Measurements from ENCODE around the gene COL25A1.

COL25A1 gene

GRCh38 chr4:108821351-108821930 lies 481.0 kb downstream of the COL25A1 start:
- no peaks in the 10 kb centered on the region for H3K27me3 ChIP-seq (ENCODE audit: control insufficient read depth, insufficient read depth, low read length)
- H3K36me3 ChIP-seq (ENCODE audit: control insufficient read depth, insufficient read depth, low read length) = no peaks in the 10 kb centered on the region
- no peaks in the 10 kb centered on the region for H3K4me1 ChIP-seq (ENCODE audit: control insufficient read depth, insufficient read depth, low read length)
- H3K9me3 ChIP-seq (ENCODE audit: control insufficient read depth, low read length) = no peaks in the 10 kb centered on the region
- no peak overlapping the region for H3K9ac ChIP-seq (ENCODE audit: low read length)
- H3K4me3 ChIP-seq (ENCODE audit: low read length) = no peak overlapping the region

- Histone ChIP-seq H3K36me3 (ENCODE audit: control insufficient read depth, insufficient read depth, low read length) (no peaks in the 10 kb centered on the region), H3K27me3 (ENCODE audit: control insufficient read depth, insufficient read depth, low read length) (no peaks in the 10 kb centered on the region), H3K4me1 (ENCODE audit: control insufficient read depth, insufficient read depth, low read length) (no peaks in the 10 kb centered on the region), H3K9ac (ENCODE audit: low read length) (no peak overlapping the region), H3K9me3 (ENCODE audit: control insufficient read depth, low read length) (no peaks in the 10 kb centered on the region), H3K4me3 (ENCODE audit: low read length) (no peak overlapping the region)
Measured at GRCh38 chr4:108820492-108821350, 481.7 kb downstream of the COL25A1 start.

DNA sequence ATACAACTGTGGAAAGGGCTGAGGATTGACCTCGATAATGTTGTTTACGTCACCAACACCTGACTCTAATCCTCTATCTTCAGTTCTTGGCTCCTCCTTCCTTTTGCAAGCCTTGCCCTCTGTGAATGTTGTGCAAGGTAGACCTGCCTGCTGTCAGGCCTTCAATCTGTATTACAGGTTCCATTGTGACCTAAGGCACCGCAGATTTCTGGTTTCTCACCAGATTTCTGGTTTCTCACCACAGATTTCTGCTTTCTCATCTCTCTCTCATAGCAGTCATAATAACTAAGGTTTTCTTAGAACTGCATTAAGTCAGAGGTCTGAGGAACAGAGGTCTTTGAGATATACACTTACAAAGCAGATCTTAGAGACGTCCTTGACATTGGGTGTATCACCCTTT lies 488.1 kb downstream of the COL25A1 start:
- Histone ChIP-seq H3K4me1 (ENCODE audit: control insufficient read depth, insufficient read depth, low read length) (no peaks in the 10 kb centered on the region), H3K4me3 (ENCODE audit: low read length) (no peak overlapping the region), H3K9ac (ENCODE audit: low read length) (no peak overlapping the region), H3K9me3 (ENCODE audit: control insufficient read depth, low read length) (no peaks in the 10 kb centered on the region), H3K36me3 (ENCODE audit: control insufficient read depth, insufficient read depth, low read length) (no peaks in the 10 kb centered on the region), H3K27me3 (ENCODE audit: control insufficient read depth, insufficient read depth, low read length) (no peaks in the 10 kb centered on the region)

- Histone ChIP-seq H3K9ac (ENCODE audit: low read length) (no peak overlapping the region), H3K9me3 (ENCODE audit: control insufficient read depth, low read length) (no peaks in the 10 kb centered on the region), H3K27me3 (ENCODE audit: control insufficient read depth, insufficient read depth, low read length) (no peaks in the 10 kb centered on the region), H3K4me3 (ENCODE audit: low read length) (no peak overlapping the region), H3K36me3 (ENCODE audit: control insufficient read depth, insufficient read depth, low read length) (no peaks in the 10 kb centered on the region), H3K4me1 (ENCODE audit: control insufficient read depth, insufficient read depth, low read length) (no peaks in the 10 kb centered on the region)
Measured at GRCh38 chr4:108813261-108813660, 489.2 kb downstream of the COL25A1 start.

DNA sequence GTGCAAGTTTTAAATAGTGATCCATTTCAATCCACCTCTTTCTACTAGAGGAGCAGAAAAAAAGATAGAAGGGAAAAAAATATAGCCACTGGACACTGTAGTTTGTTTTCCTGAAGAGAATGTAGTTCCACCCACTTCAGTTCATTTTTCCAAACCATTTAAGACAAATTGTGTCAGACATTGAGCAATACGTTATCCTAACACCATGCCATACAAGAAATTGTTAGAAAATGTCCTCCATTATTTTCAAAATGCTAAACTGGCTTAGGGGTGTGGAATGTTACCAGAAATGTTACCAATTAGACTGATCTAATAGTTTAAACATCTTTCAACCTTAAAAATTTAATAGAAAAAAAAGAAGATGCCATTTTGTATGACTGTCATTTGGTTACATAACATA lies 491.0 kb downstream of the COL25A1 start:
- H3K36me3 ChIP-seq (ENCODE audit: control insufficient read depth, insufficient read depth, low read length) = no peaks in the 10 kb centered on the region
- no peaks in the 10 kb centered on the region for H3K4me1 ChIP-seq (ENCODE audit: control insufficient read depth, insufficient read depth, low read length)
- no peaks in the 10 kb centered on the region for H3K27me3 ChIP-seq (ENCODE audit: control insufficient read depth, insufficient read depth, low read length)
- no peak overlapping the region for H3K9ac ChIP-seq (ENCODE audit: low read length)
- H3K9me3 ChIP-seq (ENCODE audit: control insufficient read depth, low read length) = no peaks in the 10 kb centered on the region
- H3K4me3 ChIP-seq (ENCODE audit: low read length) = no peak overlapping the region

- Histone ChIP-seq H3K27me3 (ENCODE audit: control insufficient read depth, insufficient read depth, low read length) (no peaks in the 10 kb centered on the region), H3K36me3 (ENCODE audit: control insufficient read depth, insufficient read depth, low read length) (no peaks in the 10 kb centered on the region), H3K9me3 (ENCODE audit: control insufficient read depth, low read length) (no peaks in the 10 kb centered on the region), H3K9ac (ENCODE audit: low read length) (no peak overlapping the region), H3K4me3 (ENCODE audit: low read length) (no peak overlapping the region), H3K4me1 (ENCODE audit: control insufficient read depth, insufficient read depth, low read length) (no peaks in the 10 kb centered on the region)
Measured at GRCh38 chr4:108810087-108810486, 492.4 kb downstream of the COL25A1 start.

DNA sequence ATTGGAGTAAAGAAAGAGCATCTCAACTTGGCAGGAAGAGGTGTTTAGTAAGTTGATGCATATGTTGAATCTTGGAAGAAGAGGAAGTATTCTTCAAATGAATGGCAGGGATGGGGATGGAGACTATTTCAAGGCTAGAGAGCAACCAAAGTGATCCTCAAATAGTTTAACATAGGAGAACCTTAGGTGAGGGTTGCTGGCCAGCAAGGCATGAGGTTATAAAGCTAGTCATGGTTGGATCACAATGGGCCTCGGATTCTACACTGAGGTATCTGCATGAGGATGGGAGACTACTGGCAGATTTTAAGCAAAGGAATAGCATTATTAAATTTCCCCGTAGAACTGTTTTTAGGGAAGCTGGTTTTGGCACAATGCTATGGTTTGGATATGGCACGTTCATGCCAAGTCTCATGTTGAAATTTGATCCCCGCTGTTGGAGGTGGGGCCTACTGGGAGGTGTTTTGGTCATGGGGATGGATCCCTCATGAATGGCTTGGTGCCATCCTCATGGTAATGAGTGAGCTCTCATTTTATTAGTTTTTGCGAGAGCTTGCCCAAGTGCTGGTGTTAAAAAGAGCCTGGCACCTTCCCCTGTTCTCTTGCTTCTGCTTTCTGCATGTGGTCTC lies 497.7 kb downstream of the COL25A1 start:
- Histone ChIP-seq H3K36me3 (ENCODE audit: control insufficient read depth, insufficient read depth, low read length) (no peaks in the 10 kb centered on the region), H3K9me3 (ENCODE audit: control insufficient read depth, low read length) (no peaks in the 10 kb centered on the region), H3K4me1 (ENCODE audit: control insufficient read depth, insufficient read depth, low read length) (no peaks in the 10 kb centered on the region), H3K27me3 (ENCODE audit: control insufficient read depth, insufficient read depth, low read length) (no peaks in the 10 kb centered on the region), H3K9ac (ENCODE audit: low read length) (no peak overlapping the region), H3K4me3 (ENCODE audit: low read length) (no peak overlapping the region)

- H3K4me3 ChIP-seq (ENCODE audit: low read length) = no peak overlapping the region
- H3K9me3 ChIP-seq (ENCODE audit: control insufficient read depth, low read length) = no peaks in the 10 kb centered on the region
- no peaks in the 10 kb centered on the region for H3K27me3 ChIP-seq (ENCODE audit: control insufficient read depth, insufficient read depth, low read length)
- H3K9ac ChIP-seq (ENCODE audit: low read length) = no peak overlapping the region
- no peaks in the 10 kb centered on the region for H3K4me1 ChIP-seq (ENCODE audit: control insufficient read depth, insufficient read depth, low read length)
- no peaks in the 10 kb centered on the region for H3K36me3 ChIP-seq (ENCODE audit: control insufficient read depth, insufficient read depth, low read length)
Measured at GRCh38 chr4:108799306-108799705, 503.2 kb downstream of the COL25A1 start.

DNA sequence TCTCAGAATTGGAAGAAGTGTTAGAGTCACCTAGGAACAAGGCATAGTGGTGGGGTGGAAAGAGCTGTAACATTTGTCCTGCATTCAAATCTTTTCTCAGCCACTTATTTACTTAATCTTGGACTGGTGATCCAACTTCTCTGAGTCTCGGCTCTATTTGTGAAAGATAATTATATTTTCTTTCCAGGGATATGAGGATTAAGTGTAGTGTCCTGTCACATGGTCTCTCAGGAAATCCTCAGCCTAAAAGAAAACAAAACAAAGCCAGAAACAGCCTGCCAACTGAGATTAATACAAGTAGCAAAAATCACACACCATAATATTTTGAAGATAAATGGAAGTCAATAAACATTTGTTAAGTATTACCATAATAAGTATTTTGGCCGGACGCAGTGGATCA lies 506.3 kb downstream of the COL25A1 start:
- Histone ChIP-seq H3K4me3 (ENCODE audit: low read length) (no peak overlapping the region), H3K9me3 (ENCODE audit: control insufficient read depth, low read length) (no peaks in the 10 kb centered on the region), H3K27me3 (ENCODE audit: control insufficient read depth, insufficient read depth, low read length) (no peaks in the 10 kb centered on the region), H3K36me3 (ENCODE audit: control insufficient read depth, insufficient read depth, low read length) (no peaks in the 10 kb centered on the region), H3K9ac (ENCODE audit: low read length) (no peak overlapping the region), H3K4me1 (ENCODE audit: control insufficient read depth, insufficient read depth, low read length) (no peaks in the 10 kb centered on the region)

GRCh38 chr4:108795733-108796132 lies 506.7 kb downstream of the COL25A1 start:
- no peaks in the 10 kb centered on the region for H3K9me3 ChIP-seq (ENCODE audit: control insufficient read depth, low read length)
- no peaks in the 10 kb centered on the region for H3K27me3 ChIP-seq (ENCODE audit: control insufficient read depth, insufficient read depth, low read length)
- H3K4me1 ChIP-seq (ENCODE audit: control insufficient read depth, insufficient read depth, low read length) = no peaks in the 10 kb centered on the region
- H3K4me3 ChIP-seq (ENCODE audit: low read length) = no peak overlapping the region
- no peak overlapping the region for H3K9ac ChIP-seq (ENCODE audit: low read length)
- H3K36me3 ChIP-seq (ENCODE audit: control insufficient read depth, insufficient read depth, low read length) = no peaks in the 10 kb centered on the region

DNA sequence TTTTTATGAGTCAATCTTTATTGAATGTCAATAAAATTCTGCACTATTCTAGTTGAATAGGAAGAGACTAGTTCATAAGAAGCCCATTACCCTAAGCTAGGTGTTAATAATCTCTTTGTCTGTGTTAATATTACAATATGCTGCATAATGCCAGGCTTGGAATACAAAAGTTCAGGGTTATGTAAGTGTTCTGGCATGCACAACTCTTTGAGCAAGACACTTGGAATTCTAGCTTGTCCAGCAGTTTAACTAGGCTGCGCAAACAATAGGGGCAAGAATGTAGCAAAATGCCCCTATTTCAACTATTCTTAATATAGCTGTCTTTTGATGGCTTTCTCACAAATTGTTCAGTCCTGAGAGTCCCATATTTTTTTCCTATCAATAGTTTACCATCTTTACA lies 508.3 kb downstream of the COL25A1 start:
- Histone ChIP-seq H3K9me3 (ENCODE audit: control insufficient read depth, low read length) (no peaks in the 10 kb centered on the region), H3K9ac (ENCODE audit: low read length) (no peak overlapping the region), H3K27me3 (ENCODE audit: control insufficient read depth, insufficient read depth, low read length) (no peaks in the 10 kb centered on the region), H3K36me3 (ENCODE audit: control insufficient read depth, insufficient read depth, low read length) (no peaks in the 10 kb centered on the region), H3K4me1 (ENCODE audit: control insufficient read depth, insufficient read depth, low read length) (no peaks in the 10 kb centered on the region), H3K4me3 (ENCODE audit: low read length) (no peak overlapping the region)

- no peaks in the 10 kb centered on the region for H3K4me1 ChIP-seq (ENCODE audit: control insufficient read depth, insufficient read depth, low read length)
Measured at GRCh38 chr4:108793415-108793814, 509.0 kb downstream of the COL25A1 start.

More at GRCh38 chr4:108793415-108793814, 509.0 kb downstream of the COL25A1 start:
- H3K27me3 ChIP-seq (ENCODE audit: control insufficient read depth, insufficient read depth, low read length) = no peaks in the 10 kb centered on the region
- no peak overlapping the region for H3K9ac ChIP-seq (ENCODE audit: low read length)
- no peaks in the 10 kb centered on the region for H3K36me3 ChIP-seq (ENCODE audit: control insufficient read depth, insufficient read depth, low read length)
- no peaks in the 10 kb centered on the region for H3K9me3 ChIP-seq (ENCODE audit: control insufficient read depth, low read length)
- H3K4me3 ChIP-seq (ENCODE audit: low read length) = no peak overlapping the region

All from mucosa of stomach (tissue), 1 donor.